ENCODE data around the gene MAST4.

The MAST4 gene

DNA sequence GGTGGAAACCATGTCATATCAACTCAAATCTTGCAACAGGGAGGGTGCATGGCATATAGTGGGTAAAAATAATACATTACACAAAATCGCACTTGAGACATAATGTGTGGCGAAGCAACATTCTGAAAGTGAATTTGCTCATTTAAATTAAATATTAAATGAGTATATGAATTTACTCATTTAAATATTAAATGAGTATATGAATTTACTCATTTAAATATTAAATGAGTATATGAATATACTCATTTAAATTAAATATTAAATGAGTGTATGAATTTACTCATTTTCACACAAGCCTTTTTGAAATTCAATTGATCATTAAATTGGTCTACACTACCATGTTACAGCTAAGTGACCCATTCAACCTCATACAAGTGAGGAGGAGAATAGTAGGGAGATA, 10.5 kb downstream of the MAST4 start:
- DNase-seq, result no peak

DNA sequence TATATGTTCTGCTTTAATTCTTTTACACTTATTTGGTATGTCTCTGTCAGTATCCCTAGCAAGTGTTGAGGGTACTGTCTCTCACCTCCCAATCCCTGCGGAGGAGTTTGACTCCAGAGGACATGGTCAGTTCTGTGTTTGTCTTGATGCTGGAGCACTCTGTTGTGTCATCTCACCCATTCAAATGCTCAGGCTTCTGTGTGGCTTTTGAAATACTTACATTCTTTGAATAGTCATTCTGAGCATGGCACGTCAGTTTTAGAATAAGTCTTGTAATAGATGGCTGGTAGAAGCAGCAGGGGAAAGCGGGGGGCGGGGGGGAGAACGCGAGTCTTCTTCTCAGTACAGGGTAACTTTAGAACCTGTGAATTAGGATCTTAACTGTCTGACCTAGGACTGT, 12.3 kb downstream of the MAST4 start:
- no peak for DNase-seq

DNA sequence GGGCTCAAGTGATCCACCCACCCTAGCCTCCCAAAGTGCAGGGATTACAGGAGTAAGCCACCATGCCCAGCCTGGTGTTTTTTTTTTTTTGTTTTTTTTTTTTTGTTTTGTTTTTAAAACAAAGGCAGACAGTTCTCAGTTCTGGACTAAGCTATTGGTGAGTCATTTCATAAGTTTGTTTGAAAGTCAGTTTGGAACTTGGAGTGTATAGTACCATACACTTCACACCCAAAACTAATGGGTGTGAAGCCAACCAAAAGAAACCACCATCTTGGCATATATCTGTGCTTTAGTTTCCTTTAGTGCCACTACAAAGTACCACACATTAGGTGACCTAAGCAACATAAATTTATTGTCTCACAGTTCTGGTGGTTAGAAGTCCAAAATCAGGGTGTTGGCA, 13.4 kb downstream of the MAST4 start:
- no peak for DNase-seq

- no peak for DNase-seq
Measured at GRCh38 chr5:66612226-66612625, 16.0 kb downstream of the MAST4 start.

DNA sequence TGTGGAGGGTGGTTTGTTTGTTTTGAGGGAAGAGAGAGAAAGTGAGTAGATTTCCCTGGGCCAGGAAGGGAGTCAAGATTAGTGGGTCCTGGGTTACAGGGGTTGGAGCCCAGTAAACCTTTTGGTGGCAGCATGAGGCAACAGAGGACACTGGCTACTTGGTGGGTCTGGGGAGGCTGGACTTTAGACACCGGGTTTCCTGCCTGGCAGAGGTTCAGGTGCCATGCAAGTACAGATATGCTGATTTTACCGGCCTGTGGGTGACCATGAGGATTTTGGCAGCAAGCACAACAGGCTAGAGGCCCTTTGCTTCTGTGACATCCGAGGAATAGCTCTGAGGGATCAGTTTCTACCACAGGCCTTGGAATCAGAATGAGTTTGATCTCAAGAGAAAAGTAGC, 18.9 kb downstream of the MAST4 start:
- DNase-seq, result no peak

GRCh38 chr5:66615894-66616293, 19.7 kb downstream of the MAST4 start:
- no peak for DNase-seq

GRCh38 chr5:66616520-66617225, 20.5 kb downstream of the MAST4 start:
- no peak for DNase-seq

GRCh38 chr5:66617226-66617861, 21.2 kb downstream of the MAST4 start:
- DNase-seq, result no peak

GRCh38 chr5:66617991-66618768, 22.0 kb downstream of the MAST4 start:
- no peak for DNase-seq

GRCh38 chr5:66620711-66621110, 24.5 kb downstream of the MAST4 start:
- no peak for DNase-seq

DNA sequence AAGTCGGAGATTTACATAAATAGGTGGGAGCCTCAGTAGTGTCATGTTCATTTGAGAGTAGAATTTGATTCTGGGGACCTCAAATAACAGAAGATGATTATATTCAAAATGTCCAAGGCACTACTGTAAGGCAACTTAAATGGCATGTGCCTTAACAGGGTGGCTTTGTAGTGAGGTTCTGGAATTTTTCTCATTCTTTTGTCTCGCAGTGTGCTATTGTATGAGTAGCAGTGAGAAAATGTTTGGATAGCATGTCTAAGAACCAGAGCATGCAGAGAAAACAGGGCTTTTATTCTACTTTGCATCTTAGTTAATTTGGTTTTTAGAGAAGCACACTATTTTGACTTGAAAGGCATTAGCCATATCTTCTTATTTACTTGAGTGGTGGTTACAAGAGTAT, 25.0 kb downstream of the MAST4 start:
- no peak for DNase-seq

DNA sequence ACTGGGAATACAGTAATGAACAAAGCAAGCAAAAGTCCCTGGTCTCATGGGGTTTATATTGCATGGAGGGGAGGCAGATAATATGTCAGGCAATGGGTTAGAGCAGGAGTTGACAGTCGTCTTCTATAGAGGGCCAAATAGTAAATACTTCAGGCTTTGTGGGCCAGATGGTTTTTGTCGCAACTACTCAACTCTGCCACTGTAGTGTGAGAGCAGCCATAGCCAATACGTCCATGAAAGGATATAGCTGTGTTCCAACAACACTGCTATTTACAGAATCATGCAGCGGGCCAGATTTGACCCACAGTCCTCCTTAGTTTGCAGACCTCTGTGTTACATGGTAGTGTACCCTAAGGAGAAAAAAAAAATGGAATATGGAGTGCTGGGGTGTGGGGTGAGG, 25.5 kb downstream of the MAST4 start:
- no peak for DNase-seq

DNA sequence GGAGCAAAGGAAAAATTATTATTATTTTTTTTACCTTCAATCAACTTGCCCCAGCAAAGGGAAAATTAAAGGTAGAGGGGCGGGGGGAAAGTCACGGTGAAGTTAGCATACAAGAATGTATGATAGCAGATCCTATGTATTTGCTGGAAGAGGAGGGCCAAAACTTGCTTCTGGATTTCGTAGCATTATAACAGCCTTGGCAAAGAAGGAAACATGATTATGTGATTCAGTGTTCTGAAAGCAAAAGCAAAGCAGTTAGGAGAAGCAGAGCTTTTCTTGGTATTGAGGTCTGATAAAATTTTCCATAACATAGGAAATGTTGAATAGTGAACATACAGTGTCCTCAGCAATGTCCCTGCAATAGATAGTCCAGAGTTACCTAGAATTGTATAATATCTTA, 32.4 kb downstream of the MAST4 start:
- no peak for DNase-seq

- no peak for DNase-seq
Measured at GRCh38 chr5:66629446-66629845, 33.3 kb downstream of the MAST4 start.

DNA sequence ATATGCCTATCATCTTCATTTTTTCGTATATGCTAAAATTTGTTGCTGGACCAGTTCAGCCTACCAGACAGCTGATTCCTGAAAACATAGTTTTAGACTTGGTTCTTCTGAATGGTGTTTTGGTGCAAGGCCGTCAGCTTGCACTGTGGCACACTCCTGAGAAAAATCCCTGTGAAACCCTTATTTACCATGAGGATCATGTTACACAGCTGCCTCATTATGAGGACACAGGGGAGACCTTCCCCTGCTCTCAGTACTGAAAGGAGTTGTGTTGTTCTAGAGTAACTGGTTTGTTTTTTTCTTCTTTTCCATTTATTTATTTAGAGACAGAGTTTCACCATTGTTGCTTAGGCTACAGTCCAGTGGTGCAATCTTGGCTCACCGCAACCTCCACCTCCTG, 37.6 kb downstream of the MAST4 start:
- DNase-seq, result no peak

- no peak for DNase-seq
Measured at GRCh38 chr5:66634601-66635000, 38.4 kb downstream of the MAST4 start.

DNA sequence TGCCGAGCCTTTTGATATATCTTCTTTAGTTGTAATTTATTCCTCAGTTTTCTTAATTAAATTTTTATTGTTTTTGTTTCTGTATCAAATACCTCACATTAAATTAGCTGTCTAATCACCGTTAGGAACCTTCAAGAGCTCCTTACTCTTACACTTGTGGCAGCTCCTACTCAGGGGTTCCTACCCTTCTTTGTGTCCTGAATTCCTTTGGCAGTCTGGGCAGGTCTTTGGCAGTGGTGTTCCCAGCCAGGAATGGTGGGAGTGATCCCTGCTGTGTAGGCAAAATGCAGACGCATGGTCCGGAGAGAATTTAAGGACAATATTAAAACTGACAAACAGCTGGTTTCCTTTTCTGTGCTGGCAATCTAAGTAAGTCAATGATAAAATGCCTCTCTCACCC, 41.8 kb downstream of the MAST4 start:
- DNase-seq, result no peak

DNA sequence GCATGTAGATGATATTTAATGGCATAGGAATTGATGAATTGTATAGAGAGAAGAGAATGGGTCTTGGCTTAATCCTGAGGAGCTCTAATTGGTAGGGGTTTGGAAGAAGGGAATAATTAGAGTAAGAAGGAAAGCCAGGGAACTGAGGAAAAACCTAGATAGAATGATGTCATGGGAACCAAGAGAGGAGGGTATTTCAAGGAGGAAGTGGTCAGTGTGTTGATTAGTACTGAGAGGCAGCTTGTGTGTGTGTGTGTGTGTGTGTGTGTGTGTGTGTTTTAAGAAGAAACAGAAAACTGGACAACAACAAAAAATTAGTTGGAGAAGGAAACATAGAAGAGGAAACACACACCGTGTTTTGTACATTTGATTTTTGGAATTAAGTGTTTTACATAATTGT, 42.8 kb downstream of the MAST4 start:
- no peak for DNase-seq

DNA sequence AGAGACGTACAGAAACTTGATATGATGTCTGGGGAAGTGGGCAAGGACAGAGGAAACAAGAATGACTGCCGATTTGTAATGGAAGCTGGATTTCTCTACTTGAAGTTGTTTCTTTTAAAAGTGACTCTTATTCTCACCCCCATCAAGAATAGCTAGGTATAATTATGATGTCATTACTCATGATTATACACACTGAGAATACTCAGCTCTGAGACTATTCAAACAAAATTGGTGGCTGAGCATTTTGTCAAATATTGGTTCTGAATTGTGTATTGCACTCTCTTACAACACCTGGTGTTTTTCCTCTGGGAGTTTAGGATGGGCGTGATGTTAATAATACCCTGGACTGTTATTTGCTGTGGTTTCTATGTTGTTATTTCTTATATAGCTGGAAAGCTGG, 46.3 kb downstream of the MAST4 start:
- DNase-seq, result peak; percentile 72

DNA sequence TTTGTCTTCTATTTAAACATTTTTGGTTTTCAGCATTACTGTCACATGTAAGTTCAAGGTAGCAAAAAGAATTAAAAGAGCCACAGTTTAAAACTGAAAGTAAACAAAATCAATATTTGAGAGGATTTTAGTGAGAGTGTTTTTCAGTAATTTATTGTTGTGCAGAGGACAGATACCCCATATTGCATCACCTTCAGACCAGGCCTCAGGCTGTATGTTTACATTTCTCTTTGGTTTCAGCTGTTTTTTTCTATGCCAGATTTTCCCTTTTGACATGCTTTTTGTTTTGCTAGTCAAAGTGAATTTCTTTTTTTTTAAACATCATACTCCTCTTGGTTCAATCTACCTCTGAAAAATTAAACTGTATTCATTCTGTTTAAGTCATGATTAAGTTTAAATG, 47.2 kb downstream of the MAST4 start:
- DNase-seq, result no peak

DNA sequence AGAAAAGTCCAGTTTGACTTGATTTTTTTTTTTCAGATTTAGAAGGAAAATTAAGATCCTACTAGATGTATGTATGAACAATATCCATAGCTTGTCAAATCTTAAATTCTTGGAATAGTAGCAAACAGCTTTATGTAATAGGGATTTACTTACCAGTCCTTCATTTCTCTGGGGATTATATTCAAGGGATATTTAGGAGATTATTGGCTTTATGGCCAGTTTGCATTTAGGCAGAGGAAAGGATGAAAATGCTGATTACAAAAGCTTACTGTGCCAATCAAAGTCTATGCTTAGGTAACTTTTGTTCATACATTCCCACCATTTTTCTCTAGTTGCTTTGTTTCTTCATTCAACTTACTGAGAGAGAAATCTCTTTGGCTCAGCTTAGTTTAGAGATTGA, 47.9 kb downstream of the MAST4 start:
- DNase-seq, result no peak

- no peak for DNase-seq
Measured at GRCh38 chr5:66645039-66645438, 48.8 kb downstream of the MAST4 start.

DNA sequence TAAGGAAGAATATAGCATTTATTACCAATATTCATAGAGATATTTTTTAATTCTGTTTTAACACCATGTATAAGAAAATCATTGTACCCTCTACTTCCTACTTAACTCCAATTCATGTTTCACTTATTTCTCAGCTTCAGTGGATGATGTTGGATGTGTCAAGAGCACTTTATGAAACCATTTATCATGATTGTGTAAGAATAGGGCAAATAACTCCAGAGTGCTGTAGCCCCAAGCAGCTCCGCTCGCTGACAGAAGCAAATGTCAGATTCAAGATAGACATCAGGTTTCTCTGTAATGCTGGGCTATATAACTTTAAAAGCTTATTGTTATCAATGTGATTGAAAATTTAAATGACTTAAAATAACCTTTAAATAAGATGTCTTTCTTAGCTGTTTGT, 50.4 kb downstream of the MAST4 start:
- DNase-seq, result no peak

DNA sequence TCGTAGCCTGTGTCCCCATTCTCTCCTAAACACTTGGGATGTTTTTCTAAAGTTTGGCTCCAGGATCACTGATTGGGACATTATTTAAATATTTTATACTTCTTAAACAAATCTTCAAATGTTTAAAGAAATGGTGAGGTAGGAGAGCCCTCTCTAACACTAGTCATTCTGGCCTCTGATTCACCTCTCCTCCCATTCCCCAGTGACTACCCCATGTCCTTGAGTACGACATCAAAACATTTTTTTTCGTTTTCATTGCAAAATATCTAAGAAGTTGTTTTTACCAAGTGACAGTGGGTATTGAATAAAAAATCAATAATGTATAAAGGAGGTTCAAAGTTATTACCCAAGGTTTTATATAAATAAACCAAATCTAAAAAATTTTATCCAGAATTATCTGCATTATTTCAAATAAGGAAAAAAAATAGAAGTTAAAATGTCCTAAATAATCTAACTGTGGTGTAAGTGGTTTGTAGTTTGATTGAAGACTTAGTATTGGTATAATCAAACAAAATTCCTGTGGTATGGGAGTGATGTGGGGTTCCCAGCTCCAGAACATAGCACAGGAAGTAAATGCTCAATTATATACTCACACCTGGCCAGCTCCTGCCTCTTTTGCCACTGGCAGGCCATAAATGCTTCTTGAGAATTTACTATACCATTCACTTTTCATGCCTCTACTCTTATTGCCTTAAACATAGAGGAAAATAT, 51.1 kb downstream of the MAST4 start:
- no peak for DNase-seq
